Endothelial cell of umbilical vein (primary cell): ENCODE results near the gene COL5A1. TPM values are rescaled to one million over a fixed set of nuclear protein-coding genes. Genes with fewer than 3 reads are reported as not detected.

Experiments used
- BruUV-seq: library from RNA; stranded (reverse); fragments of 400-500 nt; replicated peaks from 2 replicates; lab custom pipeline; 2021; lab: Mats Ljungman, UMichigan
- CTCF ChIA-PET: fragments of 300-600, 350-600 bp; sonication (Branson Sonifier 250); formaldehyde crosslinking; loops from one replicate; lab custom pipeline; 2021; ENCODE audit warnings: antibody characterized with exemption, inconsistent platforms; lab: Charles Lee
- POLR2A ChIA-PET: fragments of 300-600, 350-600 bp; sonication (Branson Sonifier 250); formaldehyde crosslinking; loops from one replicate; lab custom pipeline; 2021; ENCODE audit warnings: antibody characterized with exemption, inconsistent platforms; lab: Charles Lee
- DNase-seq: peaks from one replicate; pipeline ENCODE4 v3.0.0-alpha.2; 2011; ENCODE audit warnings: low read depth, low spot score
- FAIRE-seq: peaks from 2 replicates; lab custom pipeline; 2011; peaks lifted over from hg19 to GRCh38; lab: Jason Lieb, UNC
- H2AFZ ChIP-seq: 2 replicates; pipeline ENCODE4 v1.6.0; 2012; ENCODE audit warnings: low read depth, low read length, control low read depth, inconsistent platforms
- H3K27ac ChIP-seq: 2 replicates; pipeline ENCODE4 v1.5.1; 2011; ENCODE audit warnings: low read depth, mild to moderate bottlenecking, control low read depth, low read length, moderate library complexity; ENCODE audit not compliant: insufficient read depth
- H3K27me3 ChIP-seq, 2 experiments: 2 replicates each; pipeline versions ENCODE4 v1.6.0 to v1.6.1; 2011; ENCODE audit warnings: low read length in 2 of 2, mixed read lengths in 1 of 2; ENCODE audit not compliant: control insufficient read depth in 2 of 2, insufficient read depth in 2 of 2
- H3K36me3 ChIP-seq, 2 experiments: 2 replicates in 1 of 2; 3 replicates in 1 of 2; pipeline ENCODE4 v1.5.1; 2011; ENCODE audit warnings: low read length in 2 of 2, mild to moderate bottlenecking in 1 of 2, moderate library complexity in 1 of 2; ENCODE audit not compliant: control insufficient read depth in 2 of 2, insufficient read depth in 2 of 2; ENCODE audit errors: extremely low read depth in 1 of 2
- H3K4me1 ChIP-seq: 3 replicates; pipeline ENCODE4 v1.5.1; 2011; ENCODE audit warnings: mild to moderate bottlenecking, low read length; ENCODE audit not compliant: control insufficient read depth, insufficient read depth; ENCODE audit errors: extremely low read depth
- H3K4me2 ChIP-seq: 2 replicates; pipeline ENCODE4 v1.6.1; 2011; ENCODE audit warnings: low read length, control low read depth, mixed read lengths; ENCODE audit not compliant: insufficient read depth
- H3K4me3 ChIP-seq, 3 experiments: fragments of 200-600 bp in 1 of 3; sonication (generic), shearing (Covaris generic) in 1 of 3; replicated peaks in 1 of 3; 2 replicates each; pipeline ENCODE4 v1.5.1; 2011 to 2016; ENCODE audit warnings: control low read depth in 3 of 3, low read length in 3 of 3, mild to moderate bottlenecking in 2 of 3, inconsistent platforms in 1 of 3, low read depth in 1 of 3, moderate library complexity in 1 of 3; ENCODE audit not compliant: insufficient read depth in 1 of 3
- H3K79me2 ChIP-seq: 2 replicates; pipeline ENCODE4 v1.6.0; 2012; ENCODE audit warnings: low read length, inconsistent platforms; ENCODE audit not compliant: control insufficient read depth, insufficient read depth
- H3K9ac ChIP-seq: replicated peaks from 2 replicates; pipeline ENCODE3; 2011; ENCODE audit warnings: low read length, control low read depth; ENCODE audit not compliant: insufficient read depth; ENCODE audit errors: extremely low read depth
- H3K9me1 ChIP-seq: replicated peaks from 3 replicates; pipeline ENCODE4 v1.6.0; 2011; ENCODE audit warnings: mild to moderate bottlenecking, low read length; ENCODE audit not compliant: control insufficient read depth, insufficient read depth; ENCODE audit errors: extremely low read depth
- H3K9me3 ChIP-seq: replicated peaks from 2 replicates; pipeline ENCODE4 v1.5.1; 2012; ENCODE audit warnings: low read length, inconsistent platforms; ENCODE audit not compliant: control insufficient read depth, insufficient read depth
- H4K20me1 ChIP-seq: replicated peaks from 2 replicates; pipeline ENCODE3; 2011; ENCODE audit warnings: mild to moderate bottlenecking, low read length; ENCODE audit not compliant: control insufficient read depth, insufficient read depth; ENCODE audit errors: extremely low read depth
- CTCF ChIP-seq, 2 donors: IDR thresholded peaks; 1 replicate in 1 of 2; 2 replicates in 1 of 2; pipeline ENCODE4 v1.5.1; 2011; ENCODE audit warnings: low read length in 2 of 2, mild to moderate bottlenecking in 2 of 2, moderate library complexity in 2 of 2, control low read depth in 1 of 2, inconsistent platforms in 1 of 2, low read depth in 1 of 2; ENCODE audit not compliant: insufficient read depth in 1 of 2; ENCODE audit errors: extremely low read depth in 1 of 2
- FOS ChIP-seq: IDR thresholded peaks from 2 replicates; pipeline ENCODE4 v1.6.1; 2011; ENCODE audit warnings: mild to moderate bottlenecking, low read length, moderate library complexity, borderline replicate concordance; ENCODE audit not compliant: insufficient read depth
- JUN ChIP-seq: IDR thresholded peaks from 2 replicates; pipeline ENCODE4 v1.6.1; 2011; ENCODE audit warnings: borderline replicate concordance, low read depth; ENCODE audit not compliant: insufficient read length, insufficient read depth
- MAX ChIP-seq: IDR thresholded peaks from 2 replicates; pipeline ENCODE4 v1.6.1; 2011; ENCODE audit not compliant: insufficient read depth, insufficient read length
- MYC ChIP-seq: IDR thresholded peaks from one replicate; pipeline ENCODE4 v1.6.1; 2011; ENCODE audit warnings: mild to moderate bottlenecking, low read depth, low read length
- POLR2A ChIP-seq: IDR thresholded peaks from 2 replicates; pipeline ENCODE4 v1.6.1; 2012; ENCODE audit warnings: low read depth, mild to moderate bottlenecking, control low read depth, low read length
- POLR2AphosphoS5 ChIP-seq: IDR thresholded peaks from 2 replicates; pipeline ENCODE4 v1.6.1; 2012; ENCODE audit warnings: low read depth, mild to moderate bottlenecking, control low read depth, low read length, moderate library complexity; ENCODE audit not compliant: insufficient read depth
- dilution Hi-C: fragments of 300-500 bp; cut with MboI; formaldehyde crosslinking; loops from one replicate; pipeline ENCODE4 v1.15.0; 2019; ENCODE audit warnings: low sequenced_read_pairs; ENCODE audit not compliant: extremely low pct_ligation_motif_present
- intact Hi-C: fragments of 100-400 bp; cut with micrococcal nuclease; formaldehyde crosslinking; loops from one replicate; pipeline ENCODE4 v1.10.0; 2022
- polyA plus RNA-seq, 4 experiments: library from polyadenylated mRNA; depleted of rRNA in 3 of 4; stranded (reverse) in 3 of 4; unstranded in 1 of 4; fragments of >200 nt; gene quantifications; 2 replicates each; pipeline versions ENCODE4 v1.2.1 to v1.2.3, GENCODE V29; 2011 to 2012; ENCODE audit warnings: missing spikeins in 1 of 4
- total RNA-seq: library from RNA; stranded (reverse); gene quantifications from 2 replicates; pipeline ENCODE4 v1.2.3, GENCODE V29; 2021

COL5A1 gene
- total and polyA plus RNA-seq, 2 donors (not counting 3 experiments of a cell fraction or from before 2014, with no cell fraction given), result 97.4 to 175 TPM

- no peaks in the 10 kb centered on the region for H3K79me2 ChIP-seq
- no peak for TF ChIP-seq MAX
- no peak for TF ChIP-seq POLR2A
- no peak for TF ChIP-seq MYC
- TF ChIP-seq POLR2AphosphoS5, result no peak
- TF ChIP-seq FOS, result no peak
- TF ChIP-seq JUN, result no peak
- TF ChIP-seq CTCF (IDR thresholded peaks at IDR 0.05; ENCODE audit: extremely low read depth in 1 of 2, insufficient read depth in 1 of 2, low read depth in 1 of 2, low read length in 2 of 2), result no peak
- no peak overlapping the region for H3K4me2 ChIP-seq
- no peaks in the 10 kb centered on the region for H3K9me1 ChIP-seq
- no peak overlapping the region for H3K27ac ChIP-seq
- intact Hi-C loops, result no loop called here
- H3K9me3 ChIP-seq, result no peaks in the 10 kb centered on the region
- no peaks in the 10 kb centered on the region for H4K20me1 ChIP-seq
- ChIA-PET POLR2A (no interaction called here), CTCF (no interaction called here)
- FAIRE-seq (no peak), DNase-seq (no peak)
- no peak overlapping the region for H3K4me3 ChIP-seq
- no peak overlapping the region for H2AFZ ChIP-seq
- dilution Hi-C loops, result no loop called here
- no peaks in the 10 kb centered on the region for H3K4me1 ChIP-seq
- H3K9ac ChIP-seq, result no peak overlapping the region
- no peaks in the 10 kb centered on the region for H3K27me3 ChIP-seq
- H3K36me3 ChIP-seq, result peaks cover 4 to 20% of the 10 kb centered on the region in 2 experiments
- no TSS peak for BruUV-seq
Observed at GRCh38 chr9:134841180-134841904, 199.7 kb downstream of the COL5A1 start.
